NCI-H226 (cell line): ENCODE data around the gene MTURN.
"Not testable (repeated sequence)": the region's sequence is repeated elsewhere in the genome, so short reads cannot be mapped to it uniquely, and the experiment has no call there.

Source experiments
- DNase-seq: peaks from one replicate; pipeline ENCODE4 v3.0.0-alpha.2; 2015

MTURN gene

DNA sequence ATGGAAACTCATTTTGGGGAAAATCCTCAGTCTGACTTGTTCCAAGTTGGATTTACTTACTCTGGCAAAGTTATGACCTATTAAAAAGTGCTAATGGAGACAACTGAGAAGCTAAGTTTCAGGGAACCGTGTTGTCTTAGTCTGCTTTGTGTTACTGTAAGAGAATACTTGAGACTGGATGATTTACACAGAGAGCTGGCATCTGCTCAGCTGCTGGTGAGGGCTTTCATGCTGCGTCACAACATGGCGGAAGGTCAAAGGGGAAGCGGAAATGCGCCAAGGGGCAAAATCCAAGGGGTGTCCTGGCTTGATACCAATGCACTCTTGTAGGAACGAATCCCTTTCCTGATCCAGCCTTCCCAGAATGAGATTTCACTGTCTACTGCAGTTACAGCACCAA lies 46.4 kb downstream of the MTURN start:
- no peak for DNase-seq

DNA sequence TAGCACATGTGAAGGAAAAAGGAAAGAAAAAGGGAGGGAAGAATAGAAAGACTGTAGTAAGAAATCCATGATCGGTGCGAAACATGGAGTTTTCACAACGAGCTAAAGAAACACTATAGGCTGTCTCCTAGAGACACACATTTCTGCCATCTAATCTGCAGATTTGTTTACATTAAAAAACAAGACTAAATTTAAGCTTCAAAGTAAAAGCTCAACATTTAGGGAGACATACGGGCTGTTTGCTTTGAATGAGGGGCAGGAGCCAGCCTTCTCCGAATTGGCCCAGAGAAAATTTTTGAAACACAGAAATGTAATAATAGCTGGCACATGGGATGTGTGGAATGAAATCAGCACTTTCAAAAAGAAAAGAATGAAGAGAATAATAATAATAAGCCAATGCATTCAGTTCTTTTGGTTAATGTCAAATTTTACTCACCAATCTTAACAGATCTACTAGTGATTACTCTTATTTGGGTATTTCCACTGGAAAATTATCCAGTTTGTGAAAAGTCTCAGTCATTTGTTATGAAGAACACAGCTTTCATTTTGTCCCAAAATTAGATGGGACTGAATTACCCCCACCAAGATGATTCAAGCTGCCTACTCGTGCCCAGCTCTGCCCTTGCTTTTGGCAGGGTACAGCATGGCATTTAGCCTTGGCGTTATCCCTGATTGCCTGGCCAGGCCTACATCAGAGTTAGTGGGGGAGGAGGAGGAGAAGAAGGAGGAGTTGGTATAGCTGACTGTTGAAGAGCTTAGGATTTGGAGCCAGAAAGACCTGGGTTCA lies 47.1 kb downstream of the MTURN start:
- no peak for DNase-seq

DNA sequence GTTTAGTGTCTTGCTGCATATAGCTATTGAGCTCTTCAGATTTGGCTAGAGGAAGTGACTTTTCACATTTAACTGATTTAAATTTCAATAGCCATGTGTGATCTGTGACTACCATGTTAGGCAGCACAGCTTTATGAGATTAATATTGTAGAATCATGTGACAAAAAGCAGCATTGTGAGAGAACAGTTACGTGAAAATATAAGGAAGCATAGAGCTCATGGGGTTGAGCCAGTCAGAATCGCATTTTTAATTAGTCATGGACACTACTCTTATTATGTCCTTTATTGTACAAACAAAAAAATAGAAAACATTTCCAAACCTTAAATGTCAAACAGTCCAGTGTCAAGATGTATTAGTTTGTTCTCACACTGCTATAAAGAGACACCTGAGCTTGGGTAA lies 48.0 kb downstream of the MTURN start:
- DNase-seq: no peak

DNA sequence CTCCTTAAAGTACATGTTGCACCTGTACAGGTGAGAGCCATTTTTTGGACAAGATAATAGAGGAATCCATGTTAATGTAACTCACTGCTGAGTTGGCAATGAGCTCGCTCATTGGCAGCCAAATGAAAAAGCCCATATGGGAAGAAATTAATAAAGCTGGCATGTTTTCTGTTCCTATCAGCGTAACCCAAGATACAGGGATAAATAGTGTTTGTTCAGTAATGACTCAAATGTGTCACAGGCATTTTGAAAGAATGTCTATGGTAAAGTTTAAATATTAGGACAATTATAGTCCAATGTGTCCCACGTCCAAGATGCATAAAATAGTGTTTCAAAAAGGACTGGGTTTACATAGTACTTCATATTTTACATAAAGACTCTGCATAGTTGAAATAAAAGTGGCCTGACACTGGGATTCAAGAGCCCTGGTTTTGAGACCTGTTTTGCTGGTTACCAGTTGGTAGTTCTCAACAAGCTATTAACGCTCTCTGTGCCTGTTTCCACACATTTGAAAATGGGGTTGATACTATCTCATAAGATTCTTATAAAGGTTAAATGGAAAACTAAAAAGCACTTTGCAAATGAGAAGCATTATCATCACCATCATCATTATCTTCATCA lies 49.1 kb downstream of the MTURN start:
- no peak for DNase-seq

DNA sequence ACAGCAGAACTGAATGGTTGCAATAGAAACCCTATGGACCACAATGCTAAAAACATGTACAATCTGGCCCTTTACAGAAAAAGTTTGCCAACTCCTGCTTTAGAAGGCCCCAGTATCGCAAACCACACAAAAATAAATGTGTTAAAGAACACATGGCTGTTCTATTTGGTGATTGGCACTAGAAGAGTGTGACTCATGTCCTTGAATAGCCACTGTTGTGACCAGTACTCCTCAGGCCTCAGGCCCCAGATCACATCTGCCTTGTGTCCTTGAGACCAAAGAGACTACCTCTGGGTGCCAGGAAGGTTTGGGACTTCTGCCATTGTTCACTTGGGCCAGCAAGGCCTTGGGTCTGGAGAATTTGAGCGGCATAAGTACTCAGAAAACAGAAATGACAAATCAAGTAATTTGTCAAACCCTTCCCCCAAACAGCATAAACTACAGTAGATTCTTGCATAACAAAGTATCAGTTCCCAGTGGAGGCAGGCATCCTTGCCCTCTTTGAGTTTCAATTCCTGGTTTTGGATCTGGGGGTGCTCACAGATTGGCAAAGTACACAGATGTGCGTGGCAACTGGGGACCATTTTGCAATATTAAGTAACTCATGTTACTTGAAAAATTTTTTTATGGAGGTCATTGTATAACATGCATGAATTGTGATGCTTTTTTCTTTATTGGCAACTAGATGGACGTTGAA lies 50.2 kb downstream of the MTURN start:
- DNase-seq: no peak

DNA sequence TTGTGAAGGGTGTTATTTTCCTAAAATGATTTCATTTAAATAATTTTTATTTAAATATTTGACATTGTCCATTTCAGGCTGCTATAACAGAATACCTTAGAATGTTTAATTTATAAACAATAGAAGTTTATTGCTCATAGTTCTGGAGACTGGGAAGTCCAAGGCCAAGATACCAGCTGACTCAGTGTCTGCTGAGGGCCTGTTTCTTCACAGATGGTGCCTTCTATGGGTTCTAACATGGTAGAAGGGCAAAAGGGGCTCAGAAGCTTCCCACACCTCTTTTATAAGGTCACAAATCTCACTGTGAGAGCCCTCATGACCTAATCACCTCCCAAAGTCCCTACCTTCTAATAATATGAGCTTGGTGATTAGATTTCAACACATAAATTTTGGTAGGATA lies 50.7 kb downstream of the MTURN start:
- DNase-seq: no peak

DNA sequence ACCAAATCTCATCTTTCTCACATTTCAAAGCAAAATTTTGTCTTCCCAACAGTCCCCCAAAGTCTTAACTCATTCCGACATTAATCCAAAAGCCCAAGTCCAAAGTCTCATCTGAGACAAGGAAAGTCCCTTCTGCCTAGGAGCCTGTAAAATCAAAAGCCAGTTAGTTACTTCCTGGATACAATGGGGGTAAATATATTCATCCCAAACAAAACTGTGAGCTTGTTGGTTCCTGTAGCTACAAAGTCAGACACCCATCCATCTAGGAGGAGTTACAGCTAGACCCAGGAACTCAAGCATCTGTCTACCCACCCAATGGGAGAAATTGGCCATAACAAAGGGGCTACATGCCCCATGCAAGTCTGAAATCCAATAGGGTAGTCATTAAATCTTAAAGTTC lies 51.9 kb downstream of the MTURN start:
- DNase-seq: no peak

DNA sequence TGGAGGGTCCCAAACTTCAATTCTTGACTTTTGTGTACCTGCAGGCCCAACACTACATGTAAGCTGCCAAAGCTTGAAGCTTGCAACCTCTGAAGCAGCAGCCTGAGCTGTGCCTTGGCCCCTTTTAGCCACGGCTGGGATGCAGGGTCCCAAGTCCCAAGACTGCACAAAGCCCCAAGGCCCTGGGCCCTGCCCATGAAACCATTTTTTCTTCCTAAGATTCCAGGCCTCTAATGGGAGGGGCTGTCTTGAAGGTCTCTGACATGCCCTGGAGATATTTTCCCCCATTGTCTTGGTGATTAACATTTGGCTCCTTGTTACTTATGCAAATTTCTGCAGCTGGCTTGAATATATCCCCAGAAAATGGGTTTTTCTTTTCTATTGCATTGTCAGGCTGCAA lies 52.7 kb downstream of the MTURN start:
- no peak for DNase-seq

DNA sequence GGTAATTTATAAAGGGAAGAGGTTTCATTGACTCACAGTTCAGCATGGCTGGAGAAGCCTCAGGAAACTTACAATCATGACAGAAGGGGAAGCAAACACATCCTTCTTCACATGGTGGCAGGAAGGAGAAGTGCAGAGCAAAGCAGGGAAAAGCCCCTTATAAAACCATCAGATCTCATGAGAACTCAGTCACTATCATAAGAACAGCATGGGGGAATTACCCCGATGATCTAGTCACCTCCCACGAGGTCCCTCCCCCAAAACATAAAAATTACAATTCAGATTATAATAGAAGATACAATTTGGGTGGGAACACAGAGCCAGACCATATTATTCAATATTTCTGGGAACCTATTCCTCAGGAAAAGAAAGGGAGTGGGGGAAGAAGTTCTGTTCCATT lies 53.6 kb downstream of the MTURN start:
- not testable (repeated sequence) for DNase-seq

DNA sequence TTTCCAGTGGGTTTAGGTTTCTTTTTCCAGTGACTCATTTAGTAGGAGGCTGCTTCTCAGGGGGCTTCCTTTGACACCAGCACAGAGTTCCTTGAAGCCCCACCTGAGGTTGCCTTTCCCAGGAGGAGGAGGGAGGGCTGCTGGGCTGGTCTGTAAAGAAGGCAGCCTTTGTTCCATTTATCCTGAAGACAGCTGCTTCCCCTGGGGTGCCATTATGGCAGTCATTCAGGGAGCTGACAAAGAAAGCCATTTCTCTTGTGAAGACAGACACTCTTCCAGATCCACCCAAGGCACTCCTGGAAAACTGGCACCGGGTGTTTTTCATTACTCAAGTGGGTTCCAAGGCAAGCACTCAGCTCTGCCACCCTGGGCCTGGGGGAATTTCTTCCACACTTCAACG lies 54.0 kb downstream of the MTURN start:
- no peak for DNase-seq

DNA sequence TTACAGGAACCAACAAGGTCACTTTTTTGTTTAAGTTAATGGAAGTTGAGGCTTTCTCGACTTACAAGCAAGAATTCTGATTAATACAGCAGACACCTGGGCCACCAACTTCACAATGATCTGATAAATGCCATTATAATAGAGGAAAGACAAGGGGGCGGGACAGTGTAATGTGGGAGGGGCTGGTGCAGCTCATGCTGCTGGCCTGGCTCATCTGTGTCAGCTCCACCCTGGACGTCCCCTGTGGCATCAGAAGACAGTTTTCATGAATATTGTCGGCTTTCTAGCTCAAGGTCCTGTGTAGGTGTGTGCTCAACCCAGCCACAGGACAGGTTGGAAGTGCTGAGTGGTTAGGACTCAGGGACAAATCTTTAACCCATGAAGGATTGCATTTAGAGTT lies 57.0 kb downstream of the MTURN start:
- DNase-seq: no peak

DNA sequence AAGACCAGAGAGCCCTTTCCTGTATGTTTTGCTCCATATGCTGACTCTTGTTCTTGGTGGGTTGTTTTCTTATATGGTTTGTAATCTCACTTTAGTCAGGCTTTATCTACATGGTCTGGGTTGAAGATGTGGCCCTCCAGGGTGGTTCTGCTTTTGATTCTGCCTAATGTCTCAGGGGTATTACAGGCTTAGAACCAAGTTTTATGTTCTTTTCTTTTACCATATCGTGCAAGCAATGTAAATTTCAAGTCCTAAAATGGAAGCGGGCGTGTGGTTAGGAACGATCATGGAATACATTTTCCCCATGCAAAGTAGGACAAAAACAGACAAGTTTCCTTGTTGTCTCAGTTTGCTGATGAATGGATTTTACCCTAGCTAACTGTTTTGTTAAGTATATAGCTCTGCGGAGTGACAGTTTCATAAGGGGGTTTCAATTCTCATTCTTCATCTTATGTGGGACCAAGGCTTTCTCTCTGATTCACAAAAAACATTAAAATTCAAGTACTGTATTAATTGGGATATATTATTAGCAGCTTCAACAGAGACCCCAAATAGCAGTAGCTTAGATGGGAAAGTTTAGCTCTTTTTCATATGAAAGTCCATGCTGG lies 58.7 kb downstream of the MTURN start:
- no peak for DNase-seq

DNA sequence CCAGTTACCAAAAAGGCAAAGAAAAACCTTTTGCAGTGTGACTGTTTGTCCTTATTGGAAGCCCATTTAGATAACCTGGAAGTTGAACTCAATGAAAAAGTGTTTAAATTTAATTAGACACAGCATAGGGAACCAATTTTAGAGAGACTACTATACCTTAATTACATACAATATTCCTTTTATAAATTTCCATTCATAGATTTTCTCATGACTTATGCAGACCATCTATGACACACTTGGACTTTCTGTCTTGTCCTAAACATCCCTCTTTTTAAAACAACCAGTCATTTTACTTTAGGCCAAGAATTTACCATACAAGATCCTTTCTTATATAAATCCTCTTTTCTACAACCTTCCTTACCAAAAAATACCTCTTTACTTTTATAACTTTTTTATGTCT lies 61.6 kb downstream of the MTURN start:
- no peak for DNase-seq

DNA sequence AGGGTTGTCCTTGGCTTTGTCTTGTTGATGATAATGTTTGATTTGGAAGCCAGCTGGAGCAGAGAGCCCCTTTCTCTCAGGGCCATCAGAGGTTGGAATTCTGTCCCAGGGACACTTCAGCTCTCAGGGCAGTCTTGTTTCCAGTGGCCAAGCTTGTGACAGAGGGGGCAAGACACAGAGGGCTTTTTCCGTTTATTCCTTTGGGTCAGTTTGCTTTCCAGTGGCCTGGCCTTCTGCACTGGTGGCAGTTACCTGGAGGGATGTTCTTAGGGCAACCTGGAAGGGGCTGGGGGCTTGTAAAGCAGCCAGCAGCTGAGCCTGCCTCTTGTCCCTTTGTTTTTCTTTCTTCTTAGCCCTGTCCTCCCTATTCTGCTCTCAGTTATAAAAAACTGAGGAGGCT lies 62.7 kb downstream of the MTURN start:
- DNase-seq: no peak

DNA sequence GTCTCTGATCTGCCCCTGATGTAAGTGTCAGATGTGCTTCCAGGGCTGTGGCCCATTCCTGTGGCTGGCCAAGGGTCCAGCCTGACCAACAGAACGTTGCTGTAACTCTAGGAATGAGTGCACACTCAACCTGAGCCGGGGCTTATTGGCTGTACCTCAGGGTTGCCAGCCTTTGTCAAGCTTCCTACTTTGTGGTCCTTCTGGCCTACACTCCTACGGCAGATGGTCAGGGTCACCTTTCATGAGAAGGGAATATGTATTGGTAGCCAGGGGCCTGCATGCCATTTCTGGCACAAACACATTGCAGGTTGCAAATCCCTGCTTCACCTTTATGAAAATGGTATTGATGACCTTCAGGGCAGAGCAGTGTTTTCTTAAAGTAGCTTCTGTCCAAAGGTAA lies 64.5 kb downstream of the MTURN start:
- no peak for DNase-seq

DNA sequence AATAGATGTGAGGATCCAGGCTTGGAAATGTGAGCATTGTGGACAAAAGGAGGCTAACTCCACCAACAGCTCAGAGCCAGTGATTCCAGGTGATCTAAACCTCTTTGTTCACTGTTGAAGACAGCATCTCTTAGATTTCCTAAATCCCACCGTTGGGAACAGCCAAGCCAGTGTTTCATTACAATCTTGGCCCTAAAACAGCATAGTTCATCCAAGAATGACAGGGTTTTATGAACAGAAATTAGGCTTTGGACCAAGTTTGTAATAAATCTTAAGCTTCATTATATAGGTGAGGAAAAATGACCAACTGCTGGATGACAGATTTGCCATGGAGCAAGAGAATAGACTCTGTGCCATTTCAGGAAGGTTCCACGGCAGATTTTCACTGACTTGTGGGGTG lies 65.8 kb downstream of the MTURN start:
- DNase-seq: no peak

DNA sequence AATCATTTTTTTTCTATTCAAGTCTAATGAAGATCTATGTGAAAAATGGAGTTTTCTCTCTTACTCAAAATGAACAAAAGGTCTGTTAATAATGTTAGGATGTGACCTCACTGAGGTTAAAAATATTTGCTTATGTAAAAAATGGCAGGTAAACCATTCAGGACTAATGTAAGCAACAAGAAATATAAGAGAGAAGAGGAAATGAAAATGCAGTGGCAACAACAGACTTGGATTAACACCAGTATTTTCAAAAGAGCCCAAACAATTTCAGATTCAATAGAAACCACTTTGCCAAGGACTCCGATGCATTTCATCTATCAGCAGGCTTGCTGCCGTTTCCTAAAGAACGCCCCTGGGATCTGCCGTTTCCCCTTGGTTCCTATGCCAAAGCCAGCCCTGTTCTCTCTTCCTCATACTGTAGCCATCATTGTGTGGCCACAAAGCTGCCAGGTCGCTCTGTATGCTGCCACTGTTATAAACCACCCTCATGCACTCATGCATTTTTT lies 66.4 kb downstream of the MTURN start:
- no peak for DNase-seq

DNA sequence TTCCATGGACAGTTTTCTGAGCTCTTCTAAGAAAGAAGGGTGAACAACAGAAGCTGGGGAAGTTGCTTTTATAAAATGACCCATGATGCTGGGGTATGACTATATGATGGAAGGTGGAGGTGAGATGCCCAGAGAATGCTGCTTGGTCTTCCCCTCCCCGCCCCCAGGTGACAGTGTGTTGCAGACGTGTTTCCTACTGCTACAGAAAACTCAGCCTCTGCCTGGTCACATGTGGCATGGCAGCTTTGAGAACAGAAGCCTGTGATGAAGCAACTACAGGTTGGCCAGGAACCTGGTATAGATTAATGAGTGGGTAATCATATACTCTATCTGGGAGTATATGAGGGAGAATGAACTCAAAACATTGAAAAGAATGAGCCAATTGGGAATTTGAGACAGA lies 67.1 kb downstream of the MTURN start:
- no peak for DNase-seq

DNA sequence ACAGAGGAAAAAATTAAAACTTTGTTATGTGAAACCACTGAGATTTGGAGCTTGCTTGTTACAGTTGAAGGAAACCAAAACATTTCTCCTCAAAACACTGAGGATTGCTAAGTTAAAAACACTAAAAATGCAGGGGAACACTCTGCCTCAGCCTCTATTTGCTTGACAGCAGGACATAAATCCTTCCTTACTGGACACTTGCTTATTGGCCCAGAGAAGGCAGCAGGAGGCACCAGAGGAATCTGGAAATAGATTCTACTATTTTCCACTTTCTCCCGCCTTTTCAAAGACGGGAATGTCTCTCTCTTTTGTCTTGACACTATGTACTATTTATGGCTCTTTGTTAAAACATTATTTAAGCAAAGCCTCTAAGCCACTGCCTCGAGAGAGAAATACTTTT lies 67.9 kb downstream of the MTURN start:
- DNase-seq: no peak

DNA sequence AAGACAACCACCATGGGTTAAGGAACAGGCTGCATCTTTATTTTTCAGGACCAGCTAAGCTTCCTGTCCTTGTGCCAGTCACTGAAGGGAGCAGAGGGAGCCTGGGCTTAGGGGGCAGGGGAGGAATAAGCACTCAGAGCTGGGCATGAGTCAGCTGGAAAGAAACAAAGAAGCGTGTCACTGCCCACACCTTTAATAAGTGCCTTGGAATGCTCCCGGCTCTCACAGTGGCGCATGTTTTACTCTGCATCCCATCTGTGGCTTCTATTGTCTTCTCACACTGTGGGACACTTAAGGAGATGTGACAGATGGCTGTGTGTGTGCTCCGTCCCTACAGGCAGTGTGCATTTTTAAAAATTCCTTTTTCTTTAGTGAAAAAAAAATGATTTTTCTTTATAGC lies 71.7 kb downstream of the MTURN start:
- peak; percentile 84 for DNase-seq

DNA sequence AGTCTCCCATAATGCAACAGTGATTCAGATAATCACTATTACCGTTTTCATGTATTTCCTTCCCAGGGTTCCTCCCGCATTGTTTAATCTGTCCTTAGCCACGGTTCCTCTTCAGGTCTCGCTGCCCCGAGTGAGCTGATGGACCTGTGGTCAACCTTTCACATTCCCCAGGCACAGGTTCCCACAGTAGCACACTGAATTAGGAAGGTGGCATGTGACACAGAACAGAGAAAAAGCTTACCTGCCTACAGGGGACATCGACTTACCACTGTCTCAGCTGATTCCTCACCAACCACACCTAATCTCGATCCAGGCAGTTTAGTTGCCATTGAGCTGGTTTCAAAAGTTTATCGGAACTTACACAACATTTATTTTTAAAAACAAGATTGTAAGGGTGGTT lies 72.2 kb downstream of the MTURN start:
- DNase-seq: no peak

DNA sequence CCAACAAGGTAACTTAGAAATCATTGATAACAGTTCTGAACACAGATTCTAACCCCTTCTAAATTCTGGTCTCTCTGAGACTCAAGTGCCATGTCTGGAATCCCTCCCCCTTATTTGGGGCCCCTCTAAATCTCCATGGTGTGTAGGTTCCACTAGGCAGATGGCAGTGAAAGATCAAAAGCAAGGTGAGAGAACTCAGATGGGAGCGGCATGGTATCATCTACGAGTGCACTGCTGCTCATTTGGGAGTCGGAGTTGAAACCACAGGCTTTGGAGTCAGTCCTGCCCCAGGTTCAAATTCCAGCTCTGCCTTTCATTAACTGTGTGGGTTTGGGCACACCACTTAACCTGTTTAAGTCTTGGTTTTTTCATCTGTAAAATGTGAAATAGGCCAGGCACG lies 72.6 kb downstream of the MTURN start:
- DNase-seq: no peak

DNA sequence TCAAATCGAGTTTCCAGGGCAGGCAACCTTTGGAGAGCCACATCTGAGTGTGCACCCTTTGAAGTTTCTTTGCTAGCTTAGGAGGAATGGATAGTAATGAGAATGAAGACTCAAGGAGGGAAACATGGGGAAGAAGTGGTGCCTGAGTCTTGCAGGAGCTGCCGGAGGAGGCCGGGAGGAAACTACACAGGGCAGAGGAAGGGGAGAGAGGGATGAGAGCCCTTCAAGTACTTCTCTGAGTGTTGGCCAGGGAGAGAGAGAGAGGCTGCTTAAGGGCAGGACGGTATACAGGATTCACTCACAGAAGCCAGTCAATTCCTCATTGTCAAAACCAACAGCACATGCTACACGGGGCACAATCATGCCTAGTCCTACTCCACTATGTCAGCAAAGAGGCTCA lies 75.2 kb downstream of the MTURN start:
- no peak for DNase-seq
